HG03135 (cell line): ENCODE data around the gene PTCHD1.

ENCODE experiments used
- ATAC-seq: cut with Tn5 transposase; IDR thresholded peaks from one replicate; pipeline ENCODE4 v1.9.1; 2021; ENCODE audit warnings: mild to moderate bottlenecking, moderate library complexity; ENCODE audit not compliant: unreplicated experiment

The PTCHD1 gene

GRCh38 chrX:23394421-23394820 lies 59.8 kb downstream of the PTCHD1 start:
- ATAC-seq: no peak

GRCh38 chrX:23396263-23396662 lies 61.6 kb downstream of the PTCHD1 start:
- no peak for ATAC-seq

GRCh38 chrX:23398570-23398969 lies 63.9 kb downstream of the PTCHD1 start:
- no peak for ATAC-seq

- no peak for ATAC-seq
Measured at GRCh38 chrX:23403849-23404248, 69.2 kb downstream of the PTCHD1 start.

- ATAC-seq: no peak
Measured at GRCh38 chrX:23422912-23423311, 88.3 kb downstream of the PTCHD1 start.

GRCh38 chrX:23434356-23434884 lies 99.8 kb downstream of the PTCHD1 start:
- no peak for ATAC-seq

- ATAC-seq: no peak
Measured at GRCh38 chrX:23435108-23435507, 100.5 kb downstream of the PTCHD1 start.

- ATAC-seq: no peak
Measured at GRCh38 chrX:23435575-23435974, 100.9 kb downstream of the PTCHD1 start.

GRCh38 chrX:23436875-23437274 lies 102.2 kb downstream of the PTCHD1 start:
- ATAC-seq: no peak

- ATAC-seq: no peak
Measured at GRCh38 chrX:23451266-23451665, 116.6 kb downstream of the PTCHD1 start.
